B cell (primary cell): ENCODE data around the gene TMEM131. TPM values are rescaled to one million over a fixed set of nuclear protein-coding genes. Genes with fewer than 3 reads are reported as not detected.
A peak's percentile ranks its signal among the peaks of the same experiment; 100 is the strongest.

Experiments
- ATAC-seq: fragments of 200-7000 bp; cut with Tn5 transposase; one replicate; pipeline ENCODE4 v1.10.0; 2021; ENCODE audit warnings: low read depth, mild to moderate bottlenecking, moderate number of reproducible peaks, moderate library complexity
- CTCF ChIA-PET: fragments of 350-600 bp; sonication (Branson Sonifier 250); formaldehyde crosslinking; loops from one replicate; lab custom pipeline; 2021; ENCODE audit warnings: antibody characterized with exemption, inconsistent platforms; lab: Charles Lee
- POLR2A ChIA-PET: fragments of 350-600 bp; sonication (Branson Sonifier 250); formaldehyde crosslinking; loops from one replicate; lab custom pipeline; 2021; ENCODE audit warnings: antibody characterized with exemption; lab: Charles Lee
- DNase-seq: peaks from one replicate; pipeline ENCODE4 v3.0.0; 2013
- H2AFZ ChIP-seq: 2 replicates; pipeline ENCODE4 v1.6.1; 2012; ENCODE audit warnings: mild to moderate bottlenecking, low read depth, low read length; ENCODE audit not compliant: insufficient read depth, poor library complexity, severe bottlenecking
- H3K27ac ChIP-seq, 2 donors: 1 replicate in 1 of 2; 2 replicates in 1 of 2; pipeline ENCODE4 v1.5.1; 2012 to 2013; ENCODE audit warnings: low read length in 2 of 2, mild to moderate bottlenecking in 2 of 2, moderate library complexity in 1 of 2
- H3K27me3 ChIP-seq, 4 experiments: fragments of 200-600 bp in 1 of 4; sonication (generic) in 1 of 4; replicated peaks in 1 of 4; 1 replicate in 2 of 4; 2 replicates in 2 of 4; pipeline versions ENCODE4 v1.6.1 to v1.7.0; 2013 to 2016; ENCODE audit warnings: low read length in 3 of 4, mild to moderate bottlenecking in 2 of 4, mixed read lengths in 1 of 4, moderate library complexity in 1 of 4; ENCODE audit not compliant: insufficient read depth in 4 of 4, control insufficient read depth in 3 of 4; ENCODE audit errors: control extremely low read depth in 1 of 4
- H3K36me3 ChIP-seq, 2 experiments: replicated peaks in 1 of 2; 1 replicate in 1 of 2; 2 replicates in 1 of 2; pipeline versions ENCODE4 v1.6.1 to v1.7.1; 2013; ENCODE audit warnings: low read length in 1 of 2; ENCODE audit not compliant: insufficient read depth in 2 of 2, control insufficient read depth in 1 of 2; ENCODE audit errors: control extremely low read depth in 1 of 2, extremely low read depth in 1 of 2
- H3K4me1 ChIP-seq, 2 donors: fragments of 200-600 bp in 1 of 2; sonication (generic) in 1 of 2; 1 replicate in 1 of 2; 2 replicates in 1 of 2; pipeline versions ENCODE4 v1.5.1 to v1.6.1; 2013 to 2017; ENCODE audit warnings: low read length in 2 of 2; ENCODE audit not compliant: control insufficient read depth in 2 of 2, insufficient read depth in 2 of 2
- H3K4me2 ChIP-seq: replicated peaks from 2 replicates; pipeline ENCODE3; 2012; ENCODE audit warnings: mild to moderate bottlenecking, low read depth, low read length; ENCODE audit not compliant: poor library complexity, severe bottlenecking
- H3K4me3 ChIP-seq, 5 experiments: fragments of 200-600 bp in 1 of 5; sonication (generic) in 1 of 5; 1 replicate in 3 of 5; 2 replicates in 2 of 5; pipeline versions ENCODE4 v1.5.1 to v1.7.0; 2011 to 2016; ENCODE audit warnings: low read length in 4 of 5, mild to moderate bottlenecking in 4 of 5, low read depth in 2 of 5, control low read depth in 1 of 5, moderate library complexity in 1 of 5; ENCODE audit not compliant: insufficient read depth in 1 of 5; ENCODE audit errors: control extremely low read depth in 1 of 5, extremely low read depth in 1 of 5
- H3K79me2 ChIP-seq: fragments of 200-600 bp; sonication (generic); one replicate; pipeline ENCODE4 v1.6.0; 2016; ENCODE audit warnings: low read length; ENCODE audit not compliant: control insufficient read depth, insufficient read depth
- H3K9ac ChIP-seq: fragments of 200-600 bp; sonication (generic); 2 replicates; pipeline ENCODE4 v1.6.1; 2017; ENCODE audit warnings: mild to moderate bottlenecking, low read length, moderate library complexity
- H3K9me3 ChIP-seq, 3 donors: one replicate each; pipeline versions ENCODE4 v1.6.1 to v1.7.1; 2013; ENCODE audit warnings: low read length in 2 of 3; ENCODE audit not compliant: control insufficient read depth in 2 of 3, insufficient read depth in 1 of 3; ENCODE audit errors: control extremely low read depth in 1 of 3
- H4K20me1 ChIP-seq: 2 replicates; pipeline ENCODE4 v1.6.0; 2012; ENCODE audit warnings: mild to moderate bottlenecking, low read length; ENCODE audit not compliant: insufficient read depth, control insufficient read depth, poor library complexity, severe bottlenecking
- H3K27ac Mint-ChIP-seq: one replicate; pipeline ENCODE4 v1.8.0; 2021; ENCODE audit warnings: mixed read lengths
- H3K27me3 Mint-ChIP-seq: one replicate; pipeline ENCODE4 v1.8.0; 2021; ENCODE audit warnings: mixed read lengths
- H3K4me1 Mint-ChIP-seq: one replicate; pipeline ENCODE4 v1.8.0; 2021; ENCODE audit warnings: mixed read lengths
- H3K4me3 Mint-ChIP-seq: one replicate; pipeline ENCODE4 v1.8.0; 2021; ENCODE audit warnings: mixed read lengths
- H3K9me3 Mint-ChIP-seq: one replicate; pipeline ENCODE4 v1.8.0; 2022; ENCODE audit warnings: mixed read lengths; ENCODE audit not compliant: insufficient read depth
- EZH2 ChIP-seq: IDR thresholded peaks from 2 replicates; pipeline ENCODE4 v1.6.1; 2012; ENCODE audit warnings: borderline replicate concordance, low read depth, mild to moderate bottlenecking, moderate library complexity, low read length; ENCODE audit not compliant: insufficient read depth, poor library complexity, severe bottlenecking
- WGBS: methylation state at CpG from one replicate; pipeline ENCODE4 v1.1.5; 2013; ENCODE audit warnings: missing lambda C conversion rate; ENCODE audit not compliant: insufficient coverage; 5-methylcytosine and 5-hydroxymethylcytosine counted together
- intact Hi-C: fragments of 100-400 bp; cut with micrococcal nuclease; formaldehyde crosslinking; loops from one replicate; pipeline ENCODE4 v1.10.0; 2022
- polyA plus RNA-seq: library from polyadenylated mRNA; depleted of rRNA; stranded (reverse); fragments of >200 nt; gene quantifications from 2 replicates; pipeline ENCODE4 v1.2.3, GENCODE V29; 2012
- total RNA-seq, 2 donors: library from RNA; stranded (reverse); fragments of 120-200 nt in 1 of 2; gene quantifications; 1 replicate in 1 of 2; 2 replicates in 1 of 2; pipeline versions ENCODE4 v1.2.3 to v1.2.4, GENCODE V29; 2013 to 2022
- TF ChIP-seq, protein P1 (sequence below): fragments of 200-600 bp; IDR thresholded peaks from one replicate; pipeline ENCODE4 v1.8.0; 2022; ENCODE audit warnings: antibody characterized with exemption, mild to moderate bottlenecking

The TMEM131 gene
- total and polyA plus RNA-seq, 2 donors (not counting 1 experiment from before 2014, with no cell fraction given), result 24.3 to 101 TPM

DNA sequence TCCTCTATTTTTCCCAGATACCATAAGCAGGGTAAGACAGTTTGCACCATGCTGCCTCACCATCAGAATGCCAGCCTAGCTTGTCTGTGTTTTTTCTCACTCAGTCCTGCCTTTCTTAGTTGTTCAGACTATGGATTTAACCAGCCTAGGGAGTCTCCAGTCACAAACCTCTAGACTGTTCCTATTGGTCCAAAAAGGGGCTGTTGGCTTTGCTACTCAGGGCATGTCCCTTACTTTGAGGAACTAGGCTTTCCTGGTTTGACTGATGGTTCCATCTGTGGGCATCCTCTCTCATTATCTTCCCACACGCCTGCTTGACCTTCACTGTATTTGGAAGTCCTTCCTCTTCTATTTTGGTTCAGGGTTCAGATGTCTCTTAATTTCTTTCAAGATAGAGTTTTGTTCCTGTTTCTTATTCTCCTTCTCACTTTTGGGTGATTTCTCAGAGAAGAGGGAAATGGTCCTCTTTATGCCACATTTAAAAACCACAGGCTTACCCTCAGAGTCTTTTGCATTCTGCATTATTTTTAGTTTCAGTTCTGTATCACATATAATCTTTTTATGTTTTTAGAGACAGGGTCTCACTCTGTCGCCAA lies 31.3 kb upstream of the TMEM131 start:
- Mint-ChIP-seq H3K4me1 (peaks cover 52% of the 10 kb centered on the region), H3K4me3 (peak overlapping the region; percentile 84), H3K27ac (peak overlapping the region; percentile 88), H3K27me3 (no peaks in the 10 kb centered on the region), H3K9me3 (peaks cover 4% of the 10 kb centered on the region)
- peaks cover 4% of the 10 kb centered on the region for H3K79me2 ChIP-seq
- 0% methylated on average over 1 of the region's 2 CpGs for WGBS
- peak overlapping the region; percentile 80 to 82 for H3K27ac ChIP-seq
- no peaks in the 10 kb centered on the region for H3K9me3 ChIP-seq
- CTCF ChIA-PET, result interaction anchor here (0.8 to 2.0 kb wide), 6 partner anchors 11 to 220 kb away, joined by 3 to 11 read pairs (median 4); no protein-coding TSS in a partner anchor
- TF ChIP-seq, protein P1, sequence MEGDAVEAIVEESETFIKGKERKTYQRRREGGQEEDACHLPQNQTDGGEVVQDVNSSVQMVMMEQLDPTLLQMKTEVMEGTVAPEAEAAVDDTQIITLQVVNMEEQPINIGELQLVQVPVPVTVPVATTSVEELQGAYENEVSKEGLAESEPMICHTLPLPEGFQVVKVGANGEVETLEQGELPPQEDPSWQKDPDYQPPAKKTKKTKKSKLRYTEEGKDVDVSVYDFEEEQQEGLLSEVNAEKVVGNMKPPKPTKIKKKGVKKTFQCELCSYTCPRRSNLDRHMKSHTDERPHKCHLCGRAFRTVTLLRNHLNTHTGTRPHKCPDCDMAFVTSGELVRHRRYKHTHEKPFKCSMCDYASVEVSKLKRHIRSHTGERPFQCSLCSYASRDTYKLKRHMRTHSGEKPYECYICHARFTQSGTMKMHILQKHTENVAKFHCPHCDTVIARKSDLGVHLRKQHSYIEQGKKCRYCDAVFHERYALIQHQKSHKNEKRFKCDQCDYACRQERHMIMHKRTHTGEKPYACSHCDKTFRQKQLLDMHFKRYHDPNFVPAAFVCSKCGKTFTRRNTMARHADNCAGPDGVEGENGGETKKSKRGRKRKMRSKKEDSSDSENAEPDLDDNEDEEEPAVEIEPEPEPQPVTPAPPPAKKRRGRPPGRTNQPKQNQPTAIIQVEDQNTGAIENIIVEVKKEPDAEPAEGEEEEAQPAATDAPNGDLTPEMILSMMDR, result no peak
- no peak overlapping the region for H2AFZ ChIP-seq
- ATAC-seq (peak; percentile 77), DNase-seq (peak; percentile 84)
- peaks cover 51 to 67% of the 10 kb centered on the region in 2 donors for H3K4me1 ChIP-seq
- POLR2A ChIA-PET, result interaction anchor here (1.2 to 3.0 kb wide), 2 partner anchors 14 to 32 kb away, joined by 4 to 16 read pairs; no protein-coding TSS in a partner anchor
- H3K9ac ChIP-seq, result peak overlapping the region; percentile 59
- intact Hi-C loops, result loop anchor here (1.0 to 2.0 kb wide), 5 partner anchors 12 to 107 kb away; partner anchors contain the start of genes TMEM131 and VWA3B
- no peaks in the 10 kb centered on the region for H4K20me1 ChIP-seq
- H3K4me3 ChIP-seq, result peak overlapping the region in 4 of 5 experiments; percentile 7 to 58 (median 35)
- H3K27me3 ChIP-seq, result no peaks in the 10 kb centered on the region
- no peaks in the 10 kb centered on the region for H3K36me3 ChIP-seq
- H3K4me2 ChIP-seq, result peak overlapping the region; percentile 74

DNA sequence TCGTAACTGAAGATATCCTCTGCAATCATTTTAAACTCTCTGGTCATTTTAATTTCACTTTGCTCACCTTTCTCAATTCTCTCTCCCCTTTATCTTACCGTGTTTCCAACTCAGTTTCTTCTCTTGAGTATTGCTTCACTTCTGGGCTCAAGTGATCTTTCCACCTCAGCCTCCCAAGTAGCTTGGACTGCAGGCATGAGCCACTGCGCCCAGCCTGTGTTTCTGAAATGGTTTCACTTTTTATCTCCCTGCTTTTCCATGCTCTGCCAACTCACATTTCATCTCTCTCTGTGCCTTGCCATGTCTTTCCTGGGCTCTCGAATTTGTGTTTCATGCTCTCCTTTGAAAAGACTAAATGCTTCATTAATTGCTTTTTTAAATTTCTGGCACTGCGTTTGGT lies 30.5 kb upstream of the TMEM131 start:
- Mint-ChIP-seq H3K27ac (peak overlapping the region; percentile 88), H3K4me1 (peaks cover 56% of the 10 kb centered on the region), H3K4me3 (peak overlapping the region; percentile 84), H3K9me3 (peaks cover 4% of the 10 kb centered on the region), H3K27me3 (no peaks in the 10 kb centered on the region)
- no peak for ATAC-seq
- Histone ChIP-seq H3K4me1 (peaks cover 58 to 72% of the 10 kb centered on the region in 2 donors), H3K9ac (peak overlapping the region; percentile 59), H3K4me3 (peak overlapping the region in 4 of 5 experiments; percentile 5 to 58 (median 29)), H4K20me1 (no peaks in the 10 kb centered on the region), H3K79me2 (peaks cover 4% of the 10 kb centered on the region), H2AFZ (peak overlapping the region; percentile 26), H3K4me2 (peak overlapping the region; percentile 74), H3K36me3 (no peaks in the 10 kb centered on the region), H3K27me3 (no peaks in the 10 kb centered on the region), H3K9me3 (peaks cover 0 to 2% (median 0%) of the 10 kb centered on the region in 3 donors), H3K27ac (peak overlapping the region; percentile 80 to 82)
- ChIA-PET CTCF (interaction anchor here (1.2 to 2.0 kb wide), 3 partner anchors 14 to 219 kb away, joined by 3 to 11 read pairs (median 3); no protein-coding TSS in a partner anchor), POLR2A (interaction anchor here (3.0 kb wide), 1 partner anchor 13 kb away, joined by 16 read pairs; no protein-coding TSS in a partner anchor)
- TF ChIP-seq EZH2, result no peak
- TF ChIP-seq, protein P1, result no peak
- no peak for DNase-seq
- intact Hi-C loops, result loop anchor here (2.0 kb wide), 1 partner anchor 61 kb away; the partner anchor contains the start of gene VWA3B
- WGBS, result 59% methylated on average over 3 of the region's 5 CpGs
